NCI-H460 (cell line): ENCODE data around the gene GSN. TPM values are rescaled to one million over a fixed set of nuclear protein-coding genes. Genes with fewer than 3 reads are reported as not detected.

Experiments
- DNase-seq: peaks from one replicate; pipeline ENCODE4 v3.0.0-alpha.2; 2016; ENCODE audit warnings: low read depth; ENCODE audit errors: extremely low read depth
- total RNA-seq: library from RNA; depleted of rRNA; stranded (reverse); fragments of >200 nt; shearing (Covaris generic); gene quantifications from 2 replicates; pipeline ENCODE4 v1.2.3, GENCODE V29; 2014

GSN gene
- total RNA-seq, 1 experiment from 2014 or later, result 15.5 TPM

GRCh38 chr9:121242219-121242958 is 25.6 kb upstream of the GSN start:
- DNase-seq, result no peak

DNA sequence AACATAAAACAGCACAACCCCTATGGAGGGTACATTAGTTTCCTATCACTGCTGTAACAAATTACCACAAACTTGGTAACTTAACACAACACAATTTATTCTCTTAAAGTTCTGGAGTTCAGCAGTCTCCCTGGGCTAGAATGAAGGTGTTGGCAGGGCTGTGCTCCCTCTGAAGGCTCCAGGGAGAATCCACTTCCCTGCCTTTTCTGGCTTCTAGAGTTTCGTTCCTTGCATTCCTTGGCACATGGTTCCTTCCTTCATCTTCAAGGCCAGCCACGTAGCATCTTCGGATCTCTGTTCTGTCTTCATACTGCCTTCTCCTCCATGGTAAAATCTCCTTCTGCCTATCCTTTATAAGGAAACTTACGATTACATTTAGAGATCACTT is 25.0 kb upstream of the GSN start:
- no peak for DNase-seq

- DNase-seq, result no peak
These were observed 21.0 kb upstream of the GSN start for GRCh38 chr9:121246821-121247561.

- no peak for DNase-seq
These were observed 18.4 kb upstream of the GSN start for GRCh38 chr9:121249563-121249962.

DNA sequence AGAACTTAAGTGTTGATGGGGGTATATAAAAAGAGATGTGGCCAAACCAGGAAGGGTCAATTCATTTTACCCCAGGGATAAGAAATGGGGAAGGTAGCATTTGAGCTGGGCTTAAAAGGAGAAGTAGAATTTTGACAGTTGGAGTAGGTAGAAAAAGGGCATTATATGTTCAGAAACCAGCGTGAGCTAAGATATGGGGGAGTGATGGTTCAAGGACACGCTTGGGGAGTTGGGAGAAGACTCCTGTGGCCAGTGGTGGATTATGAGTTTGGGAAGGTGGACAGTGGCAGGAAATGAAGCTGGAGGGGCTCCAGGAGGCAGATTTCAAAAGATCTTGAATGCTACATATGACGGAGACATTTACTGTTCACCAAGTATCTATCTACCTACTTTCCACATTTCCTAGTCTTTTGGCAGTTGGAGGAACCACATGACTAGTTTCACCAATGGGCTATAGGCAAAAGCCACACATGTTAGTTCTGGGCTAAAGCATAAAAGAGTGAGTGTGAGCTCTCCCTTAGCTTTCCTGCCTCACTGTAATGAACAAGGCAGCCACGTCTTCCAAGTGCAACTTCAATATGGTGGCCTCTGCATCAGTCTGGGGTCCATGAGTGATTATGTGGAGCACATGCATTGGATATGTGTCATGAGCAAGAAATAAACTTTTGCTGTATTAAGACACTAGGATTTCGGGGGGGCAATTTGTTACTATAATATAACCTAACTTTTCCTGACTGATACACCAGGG is 15.7 kb upstream of the GSN start:
- DNase-seq, result no peak

GRCh38 chr9:121253162-121253561 is 14.8 kb upstream of the GSN start:
- DNase-seq, result no peak

- no peak for DNase-seq
These were observed 14.0 kb upstream of the GSN start for GRCh38 chr9:121253821-121254501.

GRCh38 chr9:121259498-121259897 is 8.5 kb upstream of the GSN start:
- DNase-seq, result no peak

- DNase-seq, result no peak
These were observed 8.0 kb upstream of the GSN start for GRCh38 chr9:121259935-121260334.

DNA sequence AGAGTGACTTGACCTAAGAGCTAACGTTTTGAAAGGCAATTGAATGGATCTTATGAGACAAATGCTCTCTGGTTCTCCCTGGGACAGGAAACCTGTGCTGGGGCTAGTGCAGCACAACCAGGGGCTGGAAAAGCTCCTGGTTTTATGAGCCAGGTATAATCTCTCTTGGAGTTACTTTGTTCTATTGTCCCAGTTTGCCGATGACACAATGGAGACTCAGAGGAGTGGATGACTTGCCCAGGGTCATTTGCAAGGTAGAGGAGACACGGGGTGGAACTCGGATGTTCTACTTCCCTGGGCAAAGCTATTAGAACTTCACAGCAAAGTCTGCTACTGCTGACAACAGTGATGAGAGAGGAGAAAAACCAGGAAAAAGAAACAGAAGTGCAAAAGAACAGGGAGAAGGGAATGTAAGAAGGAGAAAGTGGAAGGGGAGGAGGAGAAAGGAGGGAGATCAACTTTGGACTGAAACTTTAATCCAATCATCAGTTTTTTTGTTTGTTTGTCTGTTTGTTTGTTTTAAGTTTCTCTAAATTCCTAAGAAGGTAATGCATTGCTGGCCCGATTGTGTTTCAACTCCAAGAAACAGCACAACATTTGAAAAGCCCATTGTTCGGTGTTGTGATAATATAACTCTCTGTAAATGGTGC is 7.4 kb upstream of the GSN start:
- DNase-seq, result no peak

- no peak for DNase-seq
These were observed 6.9 kb upstream of the GSN start for GRCh38 chr9:121261107-121261460.

- no peak for DNase-seq
These were observed 6.2 kb upstream of the GSN start for GRCh38 chr9:121261755-121262154.

DNA sequence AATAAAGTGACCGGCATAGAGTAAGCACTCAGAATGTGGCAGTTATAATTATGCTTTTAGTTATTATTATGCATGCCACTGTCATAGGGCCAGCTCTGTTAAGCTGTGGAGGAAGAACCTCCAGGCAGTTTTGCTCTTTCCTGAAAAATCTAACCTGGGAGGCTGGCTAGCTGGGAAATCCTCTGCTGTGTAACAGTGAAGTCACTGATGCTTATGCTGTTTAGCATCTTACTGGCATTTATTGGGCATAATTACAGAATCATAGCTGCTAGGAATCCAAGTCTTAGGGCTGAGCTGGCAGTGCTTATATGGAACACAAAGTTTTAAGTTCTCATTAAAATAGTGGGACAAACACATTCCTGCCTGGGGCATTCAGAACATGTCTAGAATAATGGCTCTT is 5.5 kb upstream of the GSN start:
- no peak for DNase-seq

DNA sequence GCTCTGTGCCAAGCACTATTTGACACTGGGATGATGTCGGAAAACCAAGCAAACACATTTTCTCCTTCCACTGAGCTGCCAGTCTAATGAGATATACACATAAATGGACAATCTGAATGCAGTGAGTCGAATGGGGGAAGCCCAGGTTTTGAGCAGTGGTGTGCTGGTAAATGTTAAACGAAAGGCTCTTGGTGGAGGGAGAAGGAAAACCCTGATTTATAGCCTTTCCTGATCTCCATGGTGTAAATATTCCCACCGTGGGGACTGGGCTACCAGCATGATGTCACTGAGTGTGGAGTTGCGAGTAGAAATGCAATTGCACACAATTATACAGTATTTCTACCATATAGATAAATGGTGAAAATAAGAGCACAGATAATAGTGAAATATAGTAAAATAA is 5.0 kb upstream of the GSN start:
- DNase-seq, result no peak

DNA sequence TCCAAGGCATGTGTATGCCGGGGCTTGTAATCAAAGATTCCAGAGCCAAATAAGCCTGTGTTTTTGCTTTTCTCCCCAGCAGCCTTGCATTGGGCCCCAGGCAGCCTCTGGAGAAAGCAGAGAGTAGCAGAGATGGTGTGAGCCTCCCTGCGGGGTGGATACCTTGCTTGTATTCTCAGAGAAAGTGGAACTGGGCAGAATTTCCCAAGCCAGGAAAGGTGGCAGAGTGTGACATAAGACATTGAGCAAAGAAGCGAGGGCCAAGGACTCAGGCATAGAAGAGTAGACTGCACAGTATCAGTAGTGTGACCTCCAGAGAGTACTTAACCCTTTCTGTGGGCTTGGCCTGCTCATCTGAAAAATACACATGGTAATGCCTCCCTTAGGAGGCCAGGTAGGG is 1.6 kb upstream of the GSN start:
- DNase-seq, result no peak

- no peak for DNase-seq
These were observed 884 bp upstream of the GSN start for GRCh38 chr9:121266906-121267650.

GRCh38 chr9:121268598-121268850 is 562 bp downstream of the GSN start:
- no peak for DNase-seq

GRCh38 chr9:121268851-121269641 is 1.1 kb downstream of the GSN start:
- no peak for DNase-seq

- DNase-seq, result no peak
These were observed 1.8 kb downstream of the GSN start for GRCh38 chr9:121269642-121270254.
